HL-60 (cell line): Measurements from ENCODE around the gene SLC39A5.

ENCODE experiments used
- DNase-seq, 2 experiments: peaks; one replicate each; pipeline ENCODE4 v3.0.0-alpha.2; 2010 to 2020; ENCODE audit warnings: low read depth in 1 of 2, low spot score in 1 of 2
- H3K27ac ChIP-seq: fragments of 250-450 bp; sonication (Bioruptor Pico); replicated peaks from 2 replicates; pipeline ENCODE4 v1.5.1; 2020; ENCODE audit warnings: mild to moderate bottlenecking, moderate library complexity
- H3K27me3 ChIP-seq: fragments of 250-450 bp; sonication (Bioruptor Pico); 2 replicates; pipeline ENCODE4 v1.5.1; 2021; ENCODE audit warnings: mild to moderate bottlenecking, moderate library complexity; ENCODE audit not compliant: insufficient read depth, poor library complexity, severe bottlenecking
- H3K4me3 ChIP-seq: replicated peaks from 2 replicates; pipeline ENCODE4 v1.5.1; 2011; ENCODE audit warnings: mild to moderate bottlenecking, control low read depth, low read length; ENCODE audit not compliant: insufficient read depth
- CTCF ChIP-seq: IDR thresholded peaks from one replicate; pipeline ENCODE4 v1.5.1; 2011; ENCODE audit warnings: low read length, control low read depth, inconsistent platforms; ENCODE audit not compliant: insufficient read depth
- GABPA ChIP-seq: IDR thresholded peaks from 2 replicates; pipeline ENCODE4 v1.6.1; 2012; ENCODE audit warnings: low read depth
- POLR2AphosphoS5 ChIP-seq: IDR thresholded peaks from 2 replicates; pipeline ENCODE4 v1.6.1; 2012; ENCODE audit warnings: low read depth
- REST ChIP-seq: IDR thresholded peaks from 2 replicates; pipeline ENCODE4 v1.6.1; 2012; ENCODE audit warnings: low read depth; ENCODE audit not compliant: insufficient replicate concordance
- SPI1 ChIP-seq: IDR thresholded peaks from 2 replicates; pipeline ENCODE4 v1.6.1; 2012; ENCODE audit warnings: low read depth, mild to moderate bottlenecking, borderline replicate concordance

Gene SLC39A5

GRCh38 chr12:56243731-56244181, 13.9 kb downstream of the SLC39A5 start:
- no peak for DNase-seq
- H3K27ac ChIP-seq: no peak overlapping the region
- TF ChIP-seq POLR2AphosphoS5: no peak
- TF ChIP-seq SPI1: no peak
- no peak for TF ChIP-seq CTCF

GRCh38 chr12:56244494-56244893, 14.6 kb downstream of the SLC39A5 start:
- TF ChIP-seq POLR2AphosphoS5 (no peak), GABPA (no peak), SPI1 (no peak), REST (no peak), CTCF (no peak)
- H3K27ac ChIP-seq: no peak overlapping the region
- H3K4me3 ChIP-seq: no peak overlapping the region
- H3K27me3 ChIP-seq: no peaks in the 10 kb centered on the region
- no peak for DNase-seq

More at GRCh38 chr12:56243731-56244181, 13.9 kb downstream of the SLC39A5 start:
- no peak overlapping the region for H3K4me3 ChIP-seq
- no peaks in the 10 kb centered on the region for H3K27me3 ChIP-seq

GRCh38 chr12:56247923-56248322, 18.1 kb downstream of the SLC39A5 start:
- H3K4me3 ChIP-seq: no peak overlapping the region
- no peak for TF ChIP-seq CTCF
- no peak for TF ChIP-seq SPI1
- TF ChIP-seq POLR2AphosphoS5: no peak
- TF ChIP-seq GABPA: no peak
- no peak for TF ChIP-seq REST
- H3K27me3 ChIP-seq: no peaks in the 10 kb centered on the region
- no peak overlapping the region for H3K27ac ChIP-seq
- no peak for DNase-seq

GRCh38 chr12:56248711-56249110, 18.9 kb downstream of the SLC39A5 start:
- Histone ChIP-seq H3K4me3 (no peak overlapping the region), H3K27ac (no peak overlapping the region), H3K27me3 (no peaks in the 10 kb centered on the region)
- TF ChIP-seq REST (no peak), SPI1 (no peak), CTCF (no peak), GABPA (no peak), POLR2AphosphoS5 (no peak)
- no peak for DNase-seq
